ENCODE data around the gene ZMPSTE24.
"Not testable (repeated sequence)": the region's sequence is repeated elsewhere in the genome, so short reads cannot be mapped to it uniquely, and the experiment has no call there.

Gene ZMPSTE24

GRCh38 chr1:40257688-40258444, at the start of gene ZMPSTE24:
Gene ZMPSTE24 (plus strand): TSS chr1:40258236. CDS start chr1:40258272, 36 bp downstream.
- DNase-seq, result peak; percentile 95

- no peak for DNase-seq
Measured at GRCh38 chr1:40210511-40211204, 47.4 kb upstream of the ZMPSTE24 start.

- no peak for DNase-seq
Measured at GRCh38 chr1:40218333-40218732, 39.7 kb upstream of the ZMPSTE24 start.

- not testable (repeated sequence) for DNase-seq
Measured at GRCh38 chr1:40221471-40221905, 36.5 kb upstream of the ZMPSTE24 start.

DNA sequence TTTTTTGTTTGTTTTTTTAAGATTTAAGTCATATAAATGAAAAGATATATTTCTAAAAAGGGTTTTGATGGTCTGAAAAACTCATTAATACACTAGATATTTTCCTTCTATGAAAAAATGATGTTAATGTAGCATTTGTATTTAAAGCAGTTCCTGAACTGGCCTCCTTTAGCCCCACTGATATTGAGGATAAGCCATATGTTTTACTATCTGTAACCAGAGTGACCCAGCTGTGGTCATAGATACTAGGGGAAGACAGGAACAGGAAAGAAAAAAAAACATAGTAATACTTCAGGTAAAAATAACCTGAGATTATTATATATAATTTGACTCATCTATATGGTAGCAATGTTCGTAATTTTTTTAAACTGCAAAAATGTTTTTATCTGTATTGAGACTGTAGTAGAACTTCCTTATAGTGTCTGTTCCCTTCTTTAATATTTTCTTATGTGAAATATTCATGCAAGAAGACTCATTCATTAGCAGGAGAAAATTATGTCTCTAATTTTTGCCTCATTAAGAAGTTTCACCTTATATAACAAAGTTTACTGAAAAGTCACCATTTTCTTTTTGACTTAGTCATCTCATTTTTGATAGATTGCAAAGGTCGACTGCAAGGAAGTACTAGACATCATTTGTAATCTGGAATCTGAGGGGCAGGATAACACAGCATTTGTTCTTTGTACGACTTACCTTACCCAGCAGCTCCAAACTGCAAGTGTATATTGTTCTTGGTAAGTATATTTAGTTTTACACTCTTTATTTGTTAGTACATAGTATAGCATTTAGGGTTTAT, 35.9 kb upstream of the ZMPSTE24 start:
- no peak for DNase-seq

- no peak for DNase-seq
Measured at GRCh38 chr1:40224040-40224439, 34.0 kb upstream of the ZMPSTE24 start.

GRCh38 chr1:40226192-40226591, 31.8 kb upstream of the ZMPSTE24 start:
- DNase-seq, result no peak

DNA sequence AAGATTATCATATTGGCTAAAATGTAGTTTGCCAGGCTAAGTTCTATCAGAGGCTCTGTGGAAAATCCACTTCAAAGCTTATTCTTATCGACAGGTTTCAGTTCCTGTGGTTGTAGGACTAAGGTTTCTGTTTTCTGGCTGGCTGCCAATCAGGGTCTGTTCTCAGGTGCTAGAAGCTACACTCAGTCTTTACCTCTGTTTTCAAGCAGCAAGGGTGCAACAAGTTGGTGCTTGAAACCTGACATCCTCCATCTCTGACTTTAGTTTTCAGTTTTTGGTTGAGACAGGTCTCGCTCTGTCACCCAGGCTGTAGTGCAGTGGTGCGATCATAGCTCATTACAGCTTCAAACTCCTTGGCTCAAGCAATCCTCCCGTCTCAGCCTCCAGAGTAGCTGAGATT, 25.6 kb upstream of the ZMPSTE24 start:
- peak; percentile 68 for DNase-seq

DNA sequence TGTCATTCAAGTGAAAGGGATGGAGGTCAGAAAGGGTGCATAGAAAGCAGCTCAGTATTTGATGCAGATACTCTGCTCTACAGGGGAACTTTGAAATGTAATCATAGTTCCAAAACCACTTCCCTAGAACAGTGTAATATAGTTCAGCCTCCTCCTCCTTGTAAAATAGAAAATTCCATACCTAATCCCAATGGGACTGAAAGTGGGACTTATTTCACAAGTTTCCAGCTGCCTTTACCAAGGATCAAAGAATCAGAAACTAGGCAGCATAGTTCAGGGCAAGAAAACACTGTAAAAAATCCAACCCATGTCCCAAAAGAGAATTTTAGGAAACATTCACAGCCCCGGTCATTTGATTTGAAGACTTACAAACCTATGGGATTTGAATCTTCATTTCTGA, 18.4 kb upstream of the ZMPSTE24 start:
- DNase-seq, result no peak

DNA sequence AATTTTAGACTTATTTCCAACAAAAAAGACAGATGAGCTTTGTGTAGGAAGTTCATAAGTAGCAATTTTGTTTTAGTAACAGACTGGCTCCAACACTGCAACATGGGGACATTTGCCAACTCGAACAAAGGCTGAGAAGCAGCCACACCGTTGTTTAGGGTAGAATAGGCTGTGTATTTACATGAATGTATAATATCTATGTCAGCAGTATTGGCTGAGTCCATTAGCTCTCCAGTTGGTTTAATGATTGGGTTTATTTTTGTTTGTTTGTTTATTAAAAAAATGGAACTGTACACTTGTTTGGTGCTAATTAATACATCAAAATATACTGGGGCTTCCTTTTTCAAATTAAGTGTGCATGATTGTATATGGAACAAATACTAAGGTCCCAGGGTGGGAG, 17.6 kb upstream of the ZMPSTE24 start:
- no peak for DNase-seq

- DNase-seq, result no peak
Measured at GRCh38 chr1:40241362-40241761, 16.7 kb upstream of the ZMPSTE24 start.

DNA sequence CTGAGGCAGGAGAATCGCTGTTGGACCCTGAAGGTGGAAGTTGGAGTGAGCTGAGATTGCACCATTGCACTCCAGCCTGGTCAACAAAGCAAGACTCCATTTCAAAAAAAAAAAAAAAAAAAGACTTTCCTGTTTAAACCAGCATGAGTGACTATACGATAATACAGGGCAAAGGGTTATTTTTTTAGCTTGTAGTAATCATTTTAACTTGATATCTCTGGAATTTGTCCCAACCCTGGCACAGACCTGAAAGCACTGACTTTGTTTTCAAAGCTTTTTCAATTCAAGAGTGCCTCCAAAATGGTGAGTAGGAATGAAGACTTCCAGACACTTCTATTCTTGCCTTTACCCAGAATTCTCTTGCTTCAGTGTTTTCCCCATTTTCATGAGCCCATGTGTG, 14.7 kb upstream of the ZMPSTE24 start:
- DNase-seq, result no peak

DNA sequence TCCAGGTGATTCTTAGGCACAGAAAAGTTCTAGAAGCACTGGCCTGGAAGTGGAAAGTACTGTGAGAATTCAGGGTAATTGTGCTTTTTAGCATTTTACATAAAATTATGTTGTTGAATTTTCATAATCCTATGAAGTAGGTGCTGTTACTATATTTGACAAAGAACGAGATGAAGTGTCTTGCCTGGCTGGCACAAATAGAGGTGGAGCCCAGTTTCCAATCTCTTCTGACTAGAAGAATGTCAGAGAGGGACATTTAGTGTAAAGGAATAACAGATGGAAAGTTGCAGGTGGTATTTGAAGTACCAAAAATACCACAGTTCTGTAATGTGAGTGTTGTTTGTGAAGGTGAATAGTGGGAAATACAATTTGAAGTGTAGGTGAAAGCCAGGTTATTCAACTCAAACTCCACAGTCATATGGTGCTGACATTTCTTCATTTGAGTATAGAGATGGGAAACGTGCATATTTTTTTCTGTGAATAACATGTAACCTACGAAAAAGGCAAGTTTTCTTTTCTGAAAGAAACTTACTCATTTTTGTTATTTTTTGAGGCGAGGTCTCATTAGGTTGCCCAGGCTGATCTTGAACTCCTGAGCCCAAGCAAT, 13.8 kb upstream of the ZMPSTE24 start:
- no peak for DNase-seq

DNA sequence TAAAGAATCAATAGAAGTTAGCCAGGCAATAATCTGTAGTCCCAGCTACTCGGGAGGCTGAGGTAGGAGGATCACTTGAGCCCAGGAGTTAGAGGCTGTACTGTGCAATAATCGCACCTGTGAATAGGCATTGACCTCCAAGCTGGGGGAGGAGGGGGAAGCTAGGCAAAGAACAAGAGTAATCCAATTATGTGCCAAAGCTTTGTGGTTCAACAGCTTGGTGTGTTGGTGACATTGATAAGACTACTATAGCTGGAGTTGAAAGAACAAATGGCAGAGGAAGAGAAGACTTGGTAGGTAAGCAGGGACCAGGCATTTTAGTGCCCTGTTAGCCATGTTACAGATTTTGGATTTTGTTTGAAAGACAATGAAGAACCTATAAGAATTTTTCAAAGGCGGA, 12.3 kb upstream of the ZMPSTE24 start:
- no peak for DNase-seq

DNA sequence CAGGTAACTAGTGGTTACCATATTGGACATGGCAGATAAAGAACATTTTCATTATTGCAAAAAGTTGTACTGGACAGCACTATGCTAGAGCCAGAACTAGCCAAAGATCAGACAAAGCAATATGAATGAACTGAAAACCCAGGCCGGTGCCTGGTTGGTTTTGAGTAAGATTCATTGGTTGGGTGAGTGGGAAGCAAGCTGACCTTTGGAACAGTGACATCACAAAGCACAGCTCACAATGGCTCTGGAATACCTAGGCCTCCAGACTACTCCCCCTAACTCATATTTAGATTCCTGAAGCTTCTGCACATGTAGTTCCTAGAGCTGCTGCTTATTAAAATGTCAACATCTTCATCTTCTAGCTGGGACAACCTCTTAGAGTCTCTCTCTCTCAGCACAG, 10.4 kb upstream of the ZMPSTE24 start, which contains the start of gene TMCO2:
TSS of gene TMCO2 (plus strand) at position 283 of the 400 bp plus-strand sequence. CDS start at position 340, 57 bp downstream.
- no peak for DNase-seq

- DNase-seq, result no peak
Measured at GRCh38 chr1:40248412-40248811, 9.6 kb upstream of the ZMPSTE24 start.

- no peak for DNase-seq
Measured at GRCh38 chr1:40251456-40251855, 6.6 kb upstream of the ZMPSTE24 start.

GRCh38 chr1:40252601-40253000, 5.4 kb upstream of the ZMPSTE24 start:
- DNase-seq, result no peak

DNA sequence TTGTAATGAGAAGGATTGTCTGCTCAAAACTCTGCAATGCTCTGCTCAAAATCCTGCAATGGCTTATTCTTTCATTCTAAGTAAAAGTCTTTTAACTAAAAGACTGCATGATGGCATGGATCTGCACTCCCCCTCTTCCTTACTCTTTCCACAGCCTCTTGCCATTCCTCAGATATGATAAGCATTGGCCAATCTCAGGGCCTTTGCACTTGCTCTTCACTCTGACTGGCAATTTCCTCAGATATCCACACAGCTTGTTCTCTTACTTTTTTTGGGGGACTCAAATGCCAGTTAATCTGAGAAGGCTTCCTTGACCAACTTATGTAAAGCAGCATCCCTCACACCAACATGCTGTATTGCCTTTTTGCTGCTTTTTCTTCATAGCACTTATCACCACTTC, 2.8 kb upstream of the ZMPSTE24 start:
- no peak for DNase-seq

- no peak for DNase-seq
Measured at GRCh38 chr1:40256401-40257084, 1.5 kb upstream of the ZMPSTE24 start.

DNA sequence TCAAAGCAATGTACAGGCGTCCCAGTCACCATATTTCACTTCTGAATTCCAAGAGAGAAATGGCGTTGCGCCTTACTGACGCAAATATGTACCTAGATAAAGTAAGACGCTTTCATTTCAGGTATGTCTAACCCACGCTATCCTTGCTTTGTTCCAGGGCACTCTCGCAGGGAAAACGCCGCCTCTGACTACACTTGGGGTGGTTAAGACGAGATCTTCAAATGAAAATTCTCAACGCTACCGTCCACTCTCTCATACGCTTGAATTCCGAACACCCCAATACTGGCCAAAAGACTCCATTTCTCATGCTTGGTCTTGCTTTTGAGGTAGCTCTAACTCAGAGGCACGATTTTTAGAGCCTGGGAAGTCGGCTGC, 736 bp upstream of the ZMPSTE24 start:
- no peak for DNase-seq

GRCh38 chr1:40258445-40258769, 371 bp downstream of the ZMPSTE24 start:
- DNase-seq, result no peak

GRCh38 chr1:40264354-40264781, 6.3 kb downstream of the ZMPSTE24 start:
- no peak for DNase-seq
